Measurements from ENCODE around the gene NAP1L1.

The NAP1L1 gene

GRCh38 chr12:76057326-76057725 lies 27.2 kb downstream of the NAP1L1 start:
- no peak for DNase-seq (ENCODE audit: low read depth)
- no peak overlapping the region for H3K4me3 ChIP-seq (ENCODE audit: low read depth, low read length)
- TF ChIP-seq MYC (IDR thresholded peaks at IDR 0.05; ENCODE audit: low read depth, low read length) (no peak), MAX (IDR thresholded peaks at IDR 0.05; ENCODE audit: low read depth, low read length) (no peak), POLR2A (IDR thresholded peaks at IDR 0.05; ENCODE audit: extremely low read depth, insufficient read length) (no peak), CTCF (IDR thresholded peaks at IDR 0.05; ENCODE audit: low read depth, low read length) (no peak)

- DNase-seq (ENCODE audit: low read depth) = no peak
- H3K4me3 ChIP-seq (ENCODE audit: low read depth, low read length) = no peak overlapping the region
- no peak for TF ChIP-seq POLR2A (IDR thresholded peaks at IDR 0.05; ENCODE audit: extremely low read depth, insufficient read length)
- TF ChIP-seq CTCF (IDR thresholded peaks at IDR 0.05; ENCODE audit: low read depth, low read length) = no peak
- no peak for TF ChIP-seq MAX (IDR thresholded peaks at IDR 0.05; ENCODE audit: low read depth, low read length)
- no peak for TF ChIP-seq MYC (IDR thresholded peaks at IDR 0.05; ENCODE audit: low read depth, low read length)
Observed at GRCh38 chr12:76055393-76055792, 29.1 kb downstream of the NAP1L1 start.

GRCh38 chr12:76049575-76050251 lies 34.8 kb downstream of the NAP1L1 start:
- no peak overlapping the region for H3K4me3 ChIP-seq (ENCODE audit: low read depth, low read length)
- no peak for DNase-seq (ENCODE audit: low read depth)
- TF ChIP-seq MAX (IDR thresholded peaks at IDR 0.05; ENCODE audit: low read depth, low read length) (no peak), MYC (IDR thresholded peaks at IDR 0.05; ENCODE audit: low read depth, low read length) (no peak), CTCF (IDR thresholded peaks at IDR 0.05; ENCODE audit: low read depth, low read length) (no peak), POLR2A (IDR thresholded peaks at IDR 0.05; ENCODE audit: extremely low read depth, insufficient read length) (no peak)

GRCh38 chr12:76047742-76048141 lies 36.7 kb downstream of the NAP1L1 start:
- no peak overlapping the region for H3K4me3 ChIP-seq (ENCODE audit: low read depth, low read length)
- TF ChIP-seq MYC (IDR thresholded peaks at IDR 0.05; ENCODE audit: low read depth, low read length) = no peak
- no peak for TF ChIP-seq CTCF (IDR thresholded peaks at IDR 0.05; ENCODE audit: low read depth, low read length)
- no peak for TF ChIP-seq MAX (IDR thresholded peaks at IDR 0.05; ENCODE audit: low read depth, low read length)
- no peak for TF ChIP-seq POLR2A (IDR thresholded peaks at IDR 0.05; ENCODE audit: extremely low read depth, insufficient read length)
- no peak for DNase-seq (ENCODE audit: low read depth)

- TF ChIP-seq CTCF (IDR thresholded peaks at IDR 0.05; ENCODE audit: low read depth, low read length) = no peak
- no peak for TF ChIP-seq MAX (IDR thresholded peaks at IDR 0.05; ENCODE audit: low read depth, low read length)
- no peak for TF ChIP-seq MYC (IDR thresholded peaks at IDR 0.05; ENCODE audit: low read depth, low read length)
- TF ChIP-seq POLR2A (IDR thresholded peaks at IDR 0.05; ENCODE audit: extremely low read depth, insufficient read length) = no peak
- DNase-seq (ENCODE audit: low read depth) = no peak
- H3K4me3 ChIP-seq (ENCODE audit: low read depth, low read length) = no peak overlapping the region
Observed at GRCh38 chr12:76047060-76047459, 37.4 kb downstream of the NAP1L1 start.
